Nephron (organoid): ENCODE results near the gene DLST.

Experiments used
- H3K27ac Mint-ChIP-seq, 3 experiments: 2 replicates each; pipeline ENCODE4 v1.8.0; 2020; ENCODE audit warnings: mixed read lengths in 3 of 3, mild to moderate bottlenecking in 2 of 3, moderate library complexity in 1 of 3
- H3K27me3 Mint-ChIP-seq: 2 replicates; pipeline ENCODE4 v1.8.0; 2021; ENCODE audit warnings: low read depth, mild to moderate bottlenecking, moderate library complexity, mixed read lengths
- H3K36me3 Mint-ChIP-seq: 2 replicates; pipeline ENCODE4 v1.8.0; 2020; ENCODE audit warnings: low read depth, mixed read lengths
- H3K4me1 Mint-ChIP-seq: 2 replicates; pipeline ENCODE4 v1.8.0; 2020; ENCODE audit warnings: mixed read lengths
- H3K4me3 Mint-ChIP-seq, 3 experiments: 2 replicates each; pipeline ENCODE4 v1.8.0; 2020; ENCODE audit warnings: mild to moderate bottlenecking in 3 of 3, mixed read lengths in 3 of 3, moderate library complexity in 2 of 3
- H3K9me3 Mint-ChIP-seq: 2 replicates; pipeline ENCODE4 v1.8.0; 2020; ENCODE audit warnings: mixed read lengths
- TF ChIP-seq, protein P1 (sequence below), 3 experiments: fragments of 200-600 bp; sonication (generic); IDR thresholded peaks; one replicate each; pipeline ENCODE4 v1.5.0; 2021; ENCODE audit warnings: antibody characterized with exemption in 3 of 3; ENCODE audit not compliant: unreplicated experiment in 3 of 3

The DLST gene

DNA sequence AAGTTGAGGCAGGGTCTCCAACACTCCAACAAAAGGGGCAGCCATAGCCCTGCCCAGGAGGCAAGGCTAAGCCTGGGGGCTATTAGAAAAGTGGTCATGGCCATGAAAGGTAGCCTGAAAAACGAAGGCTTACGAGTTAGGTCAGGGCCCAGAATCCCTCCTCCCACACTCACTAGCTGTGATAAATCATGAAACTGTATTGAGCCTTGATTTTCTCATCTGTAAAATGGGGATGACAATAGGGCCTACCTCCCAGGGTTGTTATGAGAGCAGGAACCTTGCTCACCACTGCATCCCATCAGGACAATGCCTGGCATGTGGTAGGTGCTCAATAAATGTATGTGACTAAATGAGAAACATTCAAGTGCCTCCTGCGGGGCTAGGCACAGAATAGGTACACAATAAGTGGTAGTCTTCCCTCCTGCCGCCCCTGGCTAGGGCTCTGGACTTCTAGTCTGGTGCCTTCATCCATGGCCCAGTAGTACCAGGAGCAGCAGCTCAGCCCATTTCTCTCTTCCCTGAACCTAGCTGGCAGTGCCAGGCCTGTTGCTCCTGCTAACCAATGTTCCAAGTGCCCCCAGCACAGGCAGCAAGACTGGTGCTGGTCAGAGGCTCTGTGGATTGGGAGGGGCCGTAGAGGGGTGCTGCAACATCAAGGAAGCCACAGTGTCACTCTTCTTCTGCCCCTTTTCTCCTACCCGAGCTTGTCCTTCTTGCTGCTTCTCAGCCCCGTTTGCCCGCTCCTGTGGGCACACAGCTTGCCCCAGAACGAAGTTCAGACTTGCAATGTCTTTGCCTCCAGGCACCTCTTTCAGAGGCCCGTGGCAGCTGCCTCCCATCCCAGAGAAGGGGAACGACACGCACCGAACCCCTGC is 65.9 kb downstream of the DLST start:
- H3K4me3 Mint-ChIP-seq: no peak overlapping the region
- H3K36me3 Mint-ChIP-seq: peaks cover 13% of the 10 kb centered on the region
- TF ChIP-seq, protein P1, sequence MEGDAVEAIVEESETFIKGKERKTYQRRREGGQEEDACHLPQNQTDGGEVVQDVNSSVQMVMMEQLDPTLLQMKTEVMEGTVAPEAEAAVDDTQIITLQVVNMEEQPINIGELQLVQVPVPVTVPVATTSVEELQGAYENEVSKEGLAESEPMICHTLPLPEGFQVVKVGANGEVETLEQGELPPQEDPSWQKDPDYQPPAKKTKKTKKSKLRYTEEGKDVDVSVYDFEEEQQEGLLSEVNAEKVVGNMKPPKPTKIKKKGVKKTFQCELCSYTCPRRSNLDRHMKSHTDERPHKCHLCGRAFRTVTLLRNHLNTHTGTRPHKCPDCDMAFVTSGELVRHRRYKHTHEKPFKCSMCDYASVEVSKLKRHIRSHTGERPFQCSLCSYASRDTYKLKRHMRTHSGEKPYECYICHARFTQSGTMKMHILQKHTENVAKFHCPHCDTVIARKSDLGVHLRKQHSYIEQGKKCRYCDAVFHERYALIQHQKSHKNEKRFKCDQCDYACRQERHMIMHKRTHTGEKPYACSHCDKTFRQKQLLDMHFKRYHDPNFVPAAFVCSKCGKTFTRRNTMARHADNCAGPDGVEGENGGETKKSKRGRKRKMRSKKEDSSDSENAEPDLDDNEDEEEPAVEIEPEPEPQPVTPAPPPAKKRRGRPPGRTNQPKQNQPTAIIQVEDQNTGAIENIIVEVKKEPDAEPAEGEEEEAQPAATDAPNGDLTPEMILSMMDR (IDR thresholded peaks at IDR 0.05; ENCODE audit: unreplicated experiment in 3 of 3): no peak
- H3K4me1 Mint-ChIP-seq: peaks cover 49% of the 10 kb centered on the region
- H3K27me3 Mint-ChIP-seq: peaks cover 4% of the 10 kb centered on the region
- H3K27ac Mint-ChIP-seq: no peak overlapping the region
- H3K9me3 Mint-ChIP-seq: no peaks in the 10 kb centered on the region

DNA sequence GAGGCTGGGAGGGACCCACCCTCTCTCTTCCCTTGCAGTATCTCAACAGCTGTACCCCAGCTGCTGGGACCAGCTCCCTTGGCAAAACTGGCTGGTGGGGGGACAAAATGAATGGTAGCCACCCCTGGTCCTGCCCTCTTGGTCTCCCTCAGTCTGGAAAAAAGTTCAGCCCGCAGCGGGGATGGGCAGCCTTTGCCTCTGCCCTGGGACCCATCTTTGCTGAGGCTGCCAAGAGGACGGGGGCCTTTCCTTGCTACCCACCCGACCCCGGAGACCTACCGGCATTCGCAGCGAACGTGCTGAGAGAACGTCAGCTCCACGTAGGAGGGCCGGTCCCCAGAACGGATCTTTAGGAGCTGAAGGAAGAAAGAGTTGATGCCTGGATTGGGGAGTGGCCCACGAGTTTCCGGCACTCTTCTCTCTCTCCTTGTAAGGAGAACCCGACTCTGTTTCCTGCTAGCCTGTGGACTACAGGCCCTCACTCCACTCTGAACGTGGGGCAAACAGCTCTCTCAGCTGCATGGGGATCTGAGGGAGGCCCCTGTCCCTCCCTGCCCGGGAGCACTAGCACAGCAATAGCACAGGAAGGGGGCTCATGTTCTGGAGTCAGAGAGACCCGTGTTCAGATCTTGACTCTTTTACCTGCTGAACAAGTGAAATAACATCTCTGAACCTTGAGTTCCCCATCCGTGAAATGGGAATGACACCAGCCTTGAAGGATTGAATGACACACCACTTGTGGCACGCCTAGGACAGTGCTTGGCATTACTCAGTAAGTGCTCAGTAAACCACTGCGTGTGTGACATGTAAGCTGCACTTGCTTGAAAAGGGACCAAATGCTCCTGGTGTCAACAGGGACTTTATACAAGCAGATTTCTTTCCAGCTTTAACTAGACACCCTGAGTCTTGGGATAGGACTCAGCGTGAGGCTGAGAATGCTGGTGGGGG is 66.8 kb downstream of the DLST start:
- Mint-ChIP-seq H3K36me3 (peaks cover 10% of the 10 kb centered on the region), H3K27ac (peak overlapping the region in 2 of 3 experiments; percentile 63 to 64), H3K4me1 (peaks cover 53% of the 10 kb centered on the region), H3K4me3 (peak overlapping the region in 2 of 3 experiments; percentile 46 to 50), H3K9me3 (no peaks in the 10 kb centered on the region), H3K27me3 (peaks cover 4% of the 10 kb centered on the region)
- TF ChIP-seq, protein P1 (IDR thresholded peaks at IDR 0.05; ENCODE audit: unreplicated experiment in 3 of 3): no peak

DNA sequence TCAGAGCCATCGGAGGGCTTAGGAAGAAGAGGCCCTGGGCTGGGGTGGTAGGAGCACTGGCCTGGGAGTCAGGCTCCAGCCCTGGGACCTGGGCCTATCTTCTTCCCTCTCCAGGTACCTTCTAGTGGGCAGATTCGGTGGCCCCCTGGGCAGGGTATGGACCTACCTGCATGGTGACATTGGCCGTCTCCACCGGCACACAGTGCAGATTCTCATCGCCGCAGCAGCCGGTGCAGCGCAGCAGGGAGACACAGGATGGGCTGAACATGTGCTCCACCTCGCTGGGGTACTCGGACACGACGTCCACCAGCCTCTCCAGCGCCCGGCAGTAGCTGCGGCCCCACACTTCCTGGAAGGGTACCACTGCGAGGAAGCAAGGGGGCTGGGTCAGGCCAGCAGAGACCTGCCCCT is 67.5 kb downstream of the DLST start:
- Mint-ChIP-seq H3K4me1 (peaks cover 58% of the 10 kb centered on the region), H3K36me3 (peaks cover 10% of the 10 kb centered on the region), H3K4me3 (peak overlapping the region in 1 of 3 experiments; percentile 50), H3K27me3 (peaks cover 4% of the 10 kb centered on the region), H3K27ac (peak overlapping the region in 2 of 3 experiments; percentile 63 to 64), H3K9me3 (no peaks in the 10 kb centered on the region)
- TF ChIP-seq, protein P1 (IDR thresholded peaks at IDR 0.05; ENCODE audit: unreplicated experiment in 3 of 3): no peak

DNA sequence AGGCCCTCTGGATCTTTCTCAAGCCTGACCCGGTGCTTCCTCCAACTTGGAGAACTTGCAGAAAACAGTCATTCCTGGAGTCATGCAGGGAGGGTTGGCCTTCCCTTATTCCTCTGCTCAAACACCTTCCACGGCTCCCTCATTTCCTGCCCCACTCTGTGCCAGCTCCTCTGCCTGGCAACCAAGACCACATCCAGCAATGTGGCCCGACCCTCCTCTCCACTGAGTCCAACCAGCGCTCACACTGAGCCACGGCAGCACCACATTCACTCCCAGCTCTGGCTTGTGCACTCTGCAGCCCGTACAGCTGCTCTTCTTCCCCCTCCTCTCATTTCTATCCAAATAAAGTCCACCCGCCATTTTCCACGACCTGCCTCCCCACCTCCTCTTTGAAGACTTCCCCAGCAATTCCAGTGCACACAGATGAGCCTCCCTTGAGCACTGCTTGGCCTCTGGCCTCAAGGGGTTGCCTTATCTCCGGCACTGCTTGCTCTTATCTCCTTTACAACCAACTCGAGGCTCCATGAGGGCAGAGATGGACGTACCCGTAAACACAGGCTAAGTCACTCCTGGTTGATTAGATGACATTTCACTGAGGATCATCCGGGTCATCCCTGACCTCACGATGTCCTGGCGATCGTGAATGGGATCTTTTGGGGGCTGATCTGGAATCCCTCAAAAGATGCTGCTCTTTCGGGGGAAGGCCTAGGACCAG is 68.3 kb downstream of the DLST start:
- TF ChIP-seq, protein P1 (IDR thresholded peaks at IDR 0.05; ENCODE audit: unreplicated experiment in 3 of 3): no peak
- H3K27ac Mint-ChIP-seq: peak overlapping the region; percentile 95 to 98 (median 96)
- peaks cover 10% of the 10 kb centered on the region for H3K36me3 Mint-ChIP-seq
- H3K4me3 Mint-ChIP-seq: peak overlapping the region; percentile 27 to 76 (median 42)
- H3K9me3 Mint-ChIP-seq: no peaks in the 10 kb centered on the region
- H3K4me1 Mint-ChIP-seq: peaks cover 58% of the 10 kb centered on the region
- H3K27me3 Mint-ChIP-seq: peaks cover 4% of the 10 kb centered on the region

DNA sequence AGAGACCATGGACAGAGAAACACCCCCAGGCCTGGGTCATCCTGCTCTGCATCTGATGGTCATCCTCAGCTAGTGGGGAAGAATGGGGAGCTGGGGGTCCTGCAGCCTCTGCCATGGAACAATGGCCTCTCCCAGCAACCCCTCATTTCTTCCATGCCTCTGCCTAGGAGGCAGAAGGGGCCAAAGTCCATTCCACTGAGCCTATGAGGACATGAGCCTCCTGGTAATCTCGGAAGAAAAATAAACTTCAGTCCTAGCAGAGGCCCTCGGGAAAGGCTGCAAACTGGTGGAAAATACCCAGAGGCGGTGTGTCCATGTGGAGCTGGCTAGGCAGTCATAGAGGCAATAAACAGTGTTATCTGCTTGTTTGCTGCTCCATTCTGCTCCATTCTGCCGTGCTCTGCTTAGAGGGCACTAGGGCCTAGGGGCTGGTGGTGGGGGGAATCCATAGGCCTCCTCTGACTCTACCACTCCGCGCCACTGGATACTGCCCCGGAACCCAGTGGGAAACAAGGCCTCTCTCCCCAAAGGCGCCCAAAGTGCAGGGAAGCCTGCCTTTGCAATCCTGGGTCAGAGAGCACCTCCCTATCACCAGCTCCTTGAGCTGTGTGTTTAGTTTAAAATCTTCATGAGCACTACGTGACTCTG is 69.2 kb downstream of the DLST start:
- TF ChIP-seq, protein P1 (IDR thresholded peaks at IDR 0.05; ENCODE audit: unreplicated experiment in 3 of 3): no peak
- peaks cover 58% of the 10 kb centered on the region for H3K4me1 Mint-ChIP-seq
- H3K4me3 Mint-ChIP-seq: peak overlapping the region; percentile 47 to 77 (median 76)
- H3K36me3 Mint-ChIP-seq: peaks cover 10% of the 10 kb centered on the region
- H3K9me3 Mint-ChIP-seq: no peaks in the 10 kb centered on the region
- H3K27ac Mint-ChIP-seq: peak overlapping the region; percentile 95 to 98 (median 96)
- H3K27me3 Mint-ChIP-seq: peaks cover 4% of the 10 kb centered on the region
